Duodenal mucosa (tissue), 2 donors: ENCODE results near the gene CLDN6.

Source experiments
- H3K27ac ChIP-seq: one replicate; pipeline ENCODE4 v1.7.0; 2013; ENCODE audit warnings: low read depth, low read length
- H3K27me3 ChIP-seq, 2 donors: one replicate each; pipeline ENCODE4 v1.7.0; 2013; ENCODE audit warnings: low read length in 2 of 2, control low read depth in 1 of 2; ENCODE audit not compliant: insufficient read depth in 2 of 2, control insufficient read depth in 1 of 2
- H3K36me3 ChIP-seq, 2 donors: one replicate each; pipeline ENCODE4 v1.7.0; 2013; ENCODE audit warnings: low read length in 2 of 2, control low read depth in 1 of 2; ENCODE audit not compliant: insufficient read depth in 2 of 2, control insufficient read depth in 1 of 2
- H3K4me1 ChIP-seq, 2 donors: one replicate each; pipeline ENCODE4 v1.7.0; 2013; ENCODE audit warnings: low read length in 2 of 2, control low read depth in 1 of 2; ENCODE audit not compliant: insufficient read depth in 2 of 2, control insufficient read depth in 1 of 2
- H3K4me3 ChIP-seq, 2 donors: one replicate each; pipeline ENCODE4 v1.7.0; 2013; ENCODE audit warnings: low read length in 2 of 2, low read depth in 1 of 2
- H3K9ac ChIP-seq, 2 donors: one replicate each; pipeline ENCODE4 v1.7.0; 2013; ENCODE audit warnings: low read length in 2 of 2, low read depth in 1 of 2
- H3K9me3 ChIP-seq, 2 donors: one replicate each; pipeline ENCODE4 v1.7.0; 2013; ENCODE audit warnings: low read length in 2 of 2, control low read depth in 1 of 2; ENCODE audit not compliant: control insufficient read depth in 1 of 2

CLDN6 gene

GRCh38 chr16:3051494-3051893 lies 33.5 kb upstream of the CLDN6 start:
- Histone ChIP-seq H3K9me3 (no peaks in the 10 kb centered on the region), H3K4me1 (peaks cover 0 to 13% of the 10 kb centered on the region in 2 donors), H3K9ac (no peak overlapping the region), H3K27me3 (peaks cover 27 to 30% of the 10 kb centered on the region in 2 donors), H3K27ac (no peak overlapping the region), H3K36me3 (peaks cover 0 to 5% of the 10 kb centered on the region in 2 donors), H3K4me3 (no peak overlapping the region)

- Histone ChIP-seq H3K9ac (no peak overlapping the region), H3K36me3 (peaks cover 0 to 5% of the 10 kb centered on the region in 2 donors), H3K27ac (no peak overlapping the region), H3K4me1 (peaks cover 0 to 13% of the 10 kb centered on the region in 2 donors), H3K4me3 (no peak overlapping the region), H3K9me3 (no peaks in the 10 kb centered on the region), H3K27me3 (peaks cover 30% of the 10 kb centered on the region in 2 donors)
Observed at GRCh38 chr16:3051009-3051408, 33.0 kb upstream of the CLDN6 start.

- Histone ChIP-seq H3K9me3 (no peaks in the 10 kb centered on the region), H3K4me1 (peaks cover 0 to 16% of the 10 kb centered on the region in 2 donors), H3K9ac (no peak overlapping the region), H3K36me3 (peaks cover 0 to 5% of the 10 kb centered on the region in 2 donors), H3K4me3 (no peak overlapping the region), H3K27ac (no peak overlapping the region), H3K27me3 (peaks cover 30 to 35% of the 10 kb centered on the region in 2 donors)
Observed at GRCh38 chr16:3050487-3050886, 32.5 kb upstream of the CLDN6 start.

- H3K4me3 ChIP-seq = no peak overlapping the region
- peaks cover 0 to 5% of the 10 kb centered on the region in 2 donors for H3K36me3 ChIP-seq
- no peak overlapping the region for H3K9ac ChIP-seq
- H3K4me1 ChIP-seq = peaks cover 0 to 14% of the 10 kb centered on the region in 2 donors
- H3K27me3 ChIP-seq = peaks cover 30 to 35% of the 10 kb centered on the region in 2 donors
- no peak overlapping the region for H3K27ac ChIP-seq
- no peaks in the 10 kb centered on the region for H3K9me3 ChIP-seq
Observed at GRCh38 chr16:3049921-3050481, 32.0 kb upstream of the CLDN6 start.

- Histone ChIP-seq H3K36me3 (no peaks in the 10 kb centered on the region), H3K4me3 (no peak overlapping the region), H3K4me1 (peaks cover 0 to 3% of the 10 kb centered on the region in 2 donors), H3K27ac (no peak overlapping the region), H3K9me3 (no peaks in the 10 kb centered on the region), H3K9ac (no peak overlapping the region), H3K27me3 (peaks cover 38 to 44% of the 10 kb centered on the region in 2 donors)
Observed at GRCh38 chr16:3047387-3047720, 29.4 kb upstream of the CLDN6 start.

- Histone ChIP-seq H3K36me3 (no peaks in the 10 kb centered on the region), H3K4me3 (peak overlapping the region in 1 of 2 donors; percentile 53), H3K9ac (no peak overlapping the region), H3K9me3 (no peaks in the 10 kb centered on the region), H3K27me3 (peaks cover 38 to 44% of the 10 kb centered on the region in 2 donors), H3K4me1 (peaks cover 0 to 3% of the 10 kb centered on the region in 2 donors), H3K27ac (no peak overlapping the region)
Observed at GRCh38 chr16:3046641-3047386, 28.8 kb upstream of the CLDN6 start.

DNA sequence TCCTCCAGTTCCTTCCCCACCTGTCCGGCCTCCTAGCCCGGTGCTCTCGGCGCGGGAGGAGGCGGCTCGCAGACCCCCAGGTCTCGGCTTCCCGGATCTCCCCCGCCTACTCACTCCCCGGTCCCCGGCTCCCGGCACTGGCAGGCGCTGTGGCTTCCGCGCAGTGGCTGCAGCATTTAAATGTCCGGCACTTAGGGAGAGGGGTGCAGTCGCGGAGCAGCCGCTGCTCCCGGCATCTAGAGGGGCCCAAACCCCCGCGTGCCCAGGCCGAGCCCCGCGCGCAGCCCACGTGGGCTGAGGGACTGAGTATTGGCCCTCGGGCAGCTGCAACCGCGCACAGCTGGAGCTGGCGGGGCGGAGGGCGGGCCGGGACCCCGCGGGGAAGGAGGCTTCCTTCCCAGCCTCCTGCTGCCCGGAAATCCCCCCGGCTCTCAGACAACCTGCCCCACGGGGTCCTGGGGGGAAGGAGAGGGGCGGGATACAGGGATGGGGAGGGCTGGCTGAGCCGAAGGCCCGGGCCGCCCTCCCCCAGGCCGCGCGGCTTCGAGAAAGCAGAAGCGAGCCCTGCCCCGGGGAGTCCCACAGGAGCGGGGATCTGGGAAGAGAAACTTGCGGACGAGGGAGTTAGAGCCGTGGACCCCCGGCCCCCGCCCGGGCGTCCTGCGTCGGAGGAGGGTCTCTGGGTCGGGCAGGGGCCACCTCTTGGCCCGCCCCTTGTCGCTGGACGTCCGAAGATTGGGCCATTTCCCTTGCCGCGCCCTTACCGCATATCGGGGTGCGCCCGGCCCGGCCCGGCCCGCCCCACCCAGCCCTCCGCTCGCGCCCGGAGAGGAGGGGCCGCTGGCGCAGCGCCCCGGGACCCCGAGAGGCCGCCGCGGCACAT lies 28.0 kb upstream of the CLDN6 start, which contains the start of gene MMP25:
MMP25 (plus strand) TSS at position 804 of the 883 bp plus-strand sequence. CDS start 357 bp downstream, outside the sequence.
- Histone ChIP-seq H3K4me1 (peaks cover 0 to 3% of the 10 kb centered on the region in 2 donors), H3K4me3 (peak within 1 kb of the TSS; percentile 52 to 53), H3K36me3 (no peaks in the 10 kb centered on the region), H3K9ac (no peak within 1 kb of the TSS), H3K27ac (no peak within 1 kb of the TSS), H3K9me3 (no peaks in the 10 kb centered on the region), H3K27me3 (peaks cover 38 to 44% of the 10 kb centered on the region in 2 donors)

DNA sequence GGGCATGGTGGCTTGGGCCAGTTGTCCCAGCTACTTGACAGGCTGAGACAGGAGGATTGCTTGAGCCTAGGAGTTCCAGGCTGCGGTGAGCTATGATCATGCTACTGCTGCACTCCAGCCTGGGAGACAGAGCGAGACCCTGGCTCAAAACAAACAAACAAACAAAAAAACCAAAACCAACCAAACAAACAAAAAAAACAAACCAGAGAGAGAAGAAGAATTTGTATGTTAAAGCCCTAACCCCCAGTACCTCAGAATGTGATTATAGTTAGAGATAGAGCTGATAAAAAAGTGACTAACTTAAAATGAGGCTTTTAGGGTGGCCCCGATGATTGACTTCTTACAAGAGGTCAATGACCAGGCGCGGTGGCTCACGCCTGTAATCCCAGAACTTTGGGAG lies 26.7 kb upstream of the CLDN6 start:
- Histone ChIP-seq H3K9ac (no peak overlapping the region), H3K27ac (no peak overlapping the region), H3K4me3 (no peak overlapping the region), H3K27me3 (peaks cover 34 to 40% of the 10 kb centered on the region in 2 donors), H3K9me3 (no peaks in the 10 kb centered on the region), H3K4me1 (peaks cover 0 to 3% of the 10 kb centered on the region in 2 donors), H3K36me3 (no peaks in the 10 kb centered on the region)

DNA sequence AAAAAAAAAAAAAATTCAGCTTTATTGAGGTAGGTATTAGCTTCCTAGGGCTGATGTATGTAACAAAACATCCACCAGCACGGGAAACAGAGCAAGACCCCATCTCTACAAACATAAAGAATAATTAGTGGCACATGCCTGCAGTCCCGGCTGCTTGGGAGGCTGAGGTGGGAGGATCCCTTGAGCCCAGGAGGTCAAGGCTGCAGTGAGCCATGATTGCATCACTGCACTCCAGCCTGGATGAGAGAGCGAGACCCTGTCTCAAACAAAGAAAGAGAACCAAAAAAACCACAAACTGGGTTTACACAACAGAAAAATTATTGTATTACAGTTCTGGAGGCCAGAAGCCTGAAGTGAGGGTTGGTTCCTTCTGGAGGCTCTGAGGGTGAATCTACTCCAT lies 24.4 kb upstream of the CLDN6 start:
- no peak overlapping the region for H3K4me3 ChIP-seq
- no peaks in the 10 kb centered on the region for H3K9me3 ChIP-seq
- peaks cover 26 to 32% of the 10 kb centered on the region in 2 donors for H3K27me3 ChIP-seq
- H3K27ac ChIP-seq = no peak overlapping the region
- no peaks in the 10 kb centered on the region for H3K36me3 ChIP-seq
- H3K9ac ChIP-seq = no peak overlapping the region
- H3K4me1 ChIP-seq = peaks cover 12 to 16% of the 10 kb centered on the region in 2 donors

GRCh38 chr16:3038896-3039295 lies 20.9 kb upstream of the CLDN6 start:
- H3K36me3 ChIP-seq = no peaks in the 10 kb centered on the region
- H3K27ac ChIP-seq = no peak overlapping the region
- peaks cover 20% of the 10 kb centered on the region in 2 donors for H3K27me3 ChIP-seq
- H3K9me3 ChIP-seq = no peaks in the 10 kb centered on the region
- H3K9ac ChIP-seq = no peak overlapping the region
- H3K4me1 ChIP-seq = peaks cover 12 to 14% of the 10 kb centered on the region in 2 donors
- H3K4me3 ChIP-seq = no peak overlapping the region
